Memory B cell (primary cell): ENCODE results near the gene COMMD6.

ENCODE experiments used
- ATAC-seq: fragments of 150-1000 bp; cut with Tn5 transposase; 2 replicates; pipeline ENCODE4 v1.10.0; 2021; ENCODE audit warnings: low read depth, mild to moderate bottlenecking, moderate library complexity
- DNase-seq, 2 donors: peaks; one replicate each; pipeline ENCODE4 v3.0.0; 2022; ENCODE audit warnings: low spot score in 2 of 2
- H3K27ac Mint-ChIP-seq: one replicate; pipeline ENCODE4 v1.8.0; 2022; ENCODE audit warnings: mild to moderate bottlenecking, moderate library complexity, mixed read lengths
- H3K27me3 Mint-ChIP-seq: one replicate; pipeline ENCODE4 v1.8.0; 2022; ENCODE audit warnings: mixed read lengths
- H3K36me3 Mint-ChIP-seq: one replicate; pipeline ENCODE4 v1.8.0; 2022; ENCODE audit warnings: mild to moderate bottlenecking, mixed read lengths
- H3K4me1 Mint-ChIP-seq: one replicate; pipeline ENCODE4 v1.8.0; 2022; ENCODE audit warnings: mixed read lengths
- H3K4me3 Mint-ChIP-seq: one replicate; pipeline ENCODE4 v1.8.0; 2022; ENCODE audit warnings: mild to moderate bottlenecking, moderate library complexity, mixed read lengths
- H3K9me3 Mint-ChIP-seq: one replicate; pipeline ENCODE4 v1.8.0; 2022; ENCODE audit warnings: mixed read lengths

COMMD6 gene

GRCh38 chr13:75537401-75538365, at the start of gene COMMD6:
COMMD6 (minus strand) TSS chr13:75537841; CDS start chr13:75537805, 36 bp downstream.
- peak; percentile 50 to 65 for DNase-seq
- Mint-ChIP-seq H3K4me1 (peaks cover 27% of the 10 kb centered on the region), H3K9me3 (no peaks in the 10 kb centered on the region), H3K36me3 (peaks cover 4% of the 10 kb centered on the region), H3K27me3 (no peaks in the 10 kb centered on the region), H3K27ac (peak within 1 kb of the TSS; percentile 92), H3K4me3 (peak within 1 kb of the TSS; percentile 97)
- peak; percentile 89 for ATAC-seq

- no peaks in the 10 kb centered on the region for H3K4me1 Mint-ChIP-seq
- DNase-seq: no peak
- H3K27me3 Mint-ChIP-seq: no peaks in the 10 kb centered on the region
- H3K36me3 Mint-ChIP-seq: peaks cover 33% of the 10 kb centered on the region
- H3K9me3 Mint-ChIP-seq: peaks cover 7% of the 10 kb centered on the region
- no peak for ATAC-seq
- H3K4me3 Mint-ChIP-seq: no peak overlapping the region
- no peak overlapping the region for H3K27ac Mint-ChIP-seq
Observed at GRCh38 chr13:75585153-75585552, 47.5 kb upstream of the COMMD6 start.

GRCh38 chr13:75583091-75583490, 45.5 kb upstream of the COMMD6 start:
- Mint-ChIP-seq H3K4me3 (no peak overlapping the region), H3K27me3 (no peaks in the 10 kb centered on the region), H3K9me3 (peaks cover 7% of the 10 kb centered on the region), H3K27ac (no peak overlapping the region), H3K4me1 (no peaks in the 10 kb centered on the region), H3K36me3 (peaks cover 28% of the 10 kb centered on the region)
- DNase-seq (no peak), ATAC-seq (no peak)

- no peak overlapping the region for H3K4me3 Mint-ChIP-seq
- H3K36me3 Mint-ChIP-seq: peaks cover 27% of the 10 kb centered on the region
- no peaks in the 10 kb centered on the region for H3K27me3 Mint-ChIP-seq
- peaks cover 7% of the 10 kb centered on the region for H3K9me3 Mint-ChIP-seq
- DNase-seq (no peak), ATAC-seq (no peak)
- no peaks in the 10 kb centered on the region for H3K4me1 Mint-ChIP-seq
- no peak overlapping the region for H3K27ac Mint-ChIP-seq
Observed at GRCh38 chr13:75581874-75582640, 44.4 kb upstream of the COMMD6 start.

- Mint-ChIP-seq H3K36me3 (peaks cover 31% of the 10 kb centered on the region), H3K4me1 (no peaks in the 10 kb centered on the region), H3K27me3 (no peaks in the 10 kb centered on the region), H3K27ac (no peak overlapping the region), H3K4me3 (no peak overlapping the region), H3K9me3 (peaks cover 4% of the 10 kb centered on the region)
- no peak for DNase-seq
- no peak for ATAC-seq
Observed at GRCh38 chr13:75579529-75579928, 41.9 kb upstream of the COMMD6 start.

GRCh38 chr13:75569576-75569975, 31.9 kb upstream of the COMMD6 start:
- Mint-ChIP-seq H3K27me3 (no peaks in the 10 kb centered on the region), H3K4me1 (no peaks in the 10 kb centered on the region), H3K36me3 (peaks cover 37% of the 10 kb centered on the region), H3K4me3 (no peak overlapping the region), H3K27ac (no peak overlapping the region), H3K9me3 (no peaks in the 10 kb centered on the region)
- ATAC-seq (no peak), DNase-seq (no peak)

GRCh38 chr13:75566658-75567057, 29.0 kb upstream of the COMMD6 start:
- DNase-seq: no peak

GRCh38 chr13:75558145-75558840, 20.7 kb upstream of the COMMD6 start:
- Mint-ChIP-seq H3K4me1 (peaks cover 24% of the 10 kb centered on the region), H3K9me3 (no peaks in the 10 kb centered on the region), H3K27me3 (no peaks in the 10 kb centered on the region), H3K27ac (no peak overlapping the region), H3K36me3 (peaks cover 22% of the 10 kb centered on the region), H3K4me3 (no peak overlapping the region)
- ATAC-seq (no peak), DNase-seq (no peak)

More at GRCh38 chr13:75566658-75567057, 29.0 kb upstream of the COMMD6 start:
- H3K27me3 Mint-ChIP-seq: no peaks in the 10 kb centered on the region
- no peaks in the 10 kb centered on the region for H3K9me3 Mint-ChIP-seq
- no peak for ATAC-seq
- H3K27ac Mint-ChIP-seq: no peak overlapping the region
- no peaks in the 10 kb centered on the region for H3K4me1 Mint-ChIP-seq
- H3K4me3 Mint-ChIP-seq: no peak overlapping the region
- H3K36me3 Mint-ChIP-seq: peaks cover 19% of the 10 kb centered on the region

GRCh38 chr13:75556961-75557360, 19.3 kb upstream of the COMMD6 start:
- Mint-ChIP-seq H3K27me3 (no peaks in the 10 kb centered on the region), H3K36me3 (peaks cover 24% of the 10 kb centered on the region), H3K4me3 (no peak overlapping the region), H3K9me3 (no peaks in the 10 kb centered on the region), H3K4me1 (peaks cover 29% of the 10 kb centered on the region), H3K27ac (no peak overlapping the region)
- DNase-seq: no peak
- ATAC-seq: no peak

- Mint-ChIP-seq H3K4me3 (no peak overlapping the region), H3K27me3 (no peaks in the 10 kb centered on the region), H3K27ac (no peak overlapping the region), H3K9me3 (no peaks in the 10 kb centered on the region), H3K36me3 (peaks cover 22% of the 10 kb centered on the region), H3K4me1 (peaks cover 33% of the 10 kb centered on the region)
- DNase-seq (no peak), ATAC-seq (no peak)
Observed at GRCh38 chr13:75555836-75556235, 18.2 kb upstream of the COMMD6 start.

GRCh38 chr13:75554981-75555380, 17.3 kb upstream of the COMMD6 start:
- H3K4me3 Mint-ChIP-seq: no peak overlapping the region
- peaks cover 20% of the 10 kb centered on the region for H3K36me3 Mint-ChIP-seq
- H3K27me3 Mint-ChIP-seq: no peaks in the 10 kb centered on the region
- peaks cover 38% of the 10 kb centered on the region for H3K4me1 Mint-ChIP-seq
- ATAC-seq (no peak), DNase-seq (no peak)
- H3K9me3 Mint-ChIP-seq: no peaks in the 10 kb centered on the region
- H3K27ac Mint-ChIP-seq: no peak overlapping the region

GRCh38 chr13:75554464-75554863, 16.8 kb upstream of the COMMD6 start:
- Mint-ChIP-seq H3K4me1 (peaks cover 37% of the 10 kb centered on the region), H3K27me3 (no peaks in the 10 kb centered on the region), H3K36me3 (peaks cover 20% of the 10 kb centered on the region), H3K4me3 (no peak overlapping the region), H3K27ac (no peak overlapping the region), H3K9me3 (no peaks in the 10 kb centered on the region)
- ATAC-seq (no peak), DNase-seq (no peak)

GRCh38 chr13:75550159-75550567, 12.5 kb upstream of the COMMD6 start:
- peak overlapping the region; percentile 92 for H3K27ac Mint-ChIP-seq
- DNase-seq: no peak

More at GRCh38 chr13:75550159-75550567, 12.5 kb upstream of the COMMD6 start:
- no peaks in the 10 kb centered on the region for H3K9me3 Mint-ChIP-seq
- no peaks in the 10 kb centered on the region for H3K27me3 Mint-ChIP-seq
- peak overlapping the region; percentile 98 for H3K4me3 Mint-ChIP-seq
- H3K36me3 Mint-ChIP-seq: peaks cover 18% of the 10 kb centered on the region
- peaks cover 38% of the 10 kb centered on the region for H3K4me1 Mint-ChIP-seq
- no peak for ATAC-seq
